Endothelial cell of umbilical vein (primary cell): Measurements from ENCODE around the gene EPS8L2. TPM values are rescaled to one million over a fixed set of nuclear protein-coding genes. Genes with fewer than 3 reads are reported as not detected.

Experiments used
- BruUV-seq: library from RNA; stranded (reverse); fragments of 400-500 nt; replicated peaks from 2 replicates; lab custom pipeline; 2021; lab: Mats Ljungman, UMichigan
- CTCF ChIA-PET: fragments of 300-600, 350-600 bp; sonication (Branson Sonifier 250); formaldehyde crosslinking; loops from one replicate; lab custom pipeline; 2021; ENCODE audit warnings: antibody characterized with exemption, inconsistent platforms; lab: Charles Lee
- POLR2A ChIA-PET: fragments of 300-600, 350-600 bp; sonication (Branson Sonifier 250); formaldehyde crosslinking; loops from one replicate; lab custom pipeline; 2021; ENCODE audit warnings: antibody characterized with exemption, inconsistent platforms; lab: Charles Lee
- DNase-seq: peaks from one replicate; pipeline ENCODE4 v3.0.0-alpha.2; 2011; ENCODE audit warnings: low read depth, low spot score
- FAIRE-seq: peaks from 2 replicates; lab custom pipeline; 2011; peaks lifted over from hg19 to GRCh38; lab: Jason Lieb, UNC
- H2AFZ ChIP-seq: 2 replicates; pipeline ENCODE4 v1.6.0; 2012; ENCODE audit warnings: low read depth, low read length, control low read depth, inconsistent platforms
- H3K27ac ChIP-seq: 2 replicates; pipeline ENCODE4 v1.5.1; 2011; ENCODE audit warnings: low read depth, mild to moderate bottlenecking, control low read depth, low read length, moderate library complexity; ENCODE audit not compliant: insufficient read depth
- H3K27me3 ChIP-seq, 2 experiments: 2 replicates each; pipeline versions ENCODE4 v1.6.0 to v1.6.1; 2011; ENCODE audit warnings: low read length in 2 of 2, mixed read lengths in 1 of 2; ENCODE audit not compliant: control insufficient read depth in 2 of 2, insufficient read depth in 2 of 2
- H3K36me3 ChIP-seq, 2 experiments: 2 replicates in 1 of 2; 3 replicates in 1 of 2; pipeline ENCODE4 v1.5.1; 2011; ENCODE audit warnings: low read length in 2 of 2, mild to moderate bottlenecking in 1 of 2, moderate library complexity in 1 of 2; ENCODE audit not compliant: control insufficient read depth in 2 of 2, insufficient read depth in 2 of 2; ENCODE audit errors: extremely low read depth in 1 of 2
- H3K4me1 ChIP-seq: 3 replicates; pipeline ENCODE4 v1.5.1; 2011; ENCODE audit warnings: mild to moderate bottlenecking, low read length; ENCODE audit not compliant: control insufficient read depth, insufficient read depth; ENCODE audit errors: extremely low read depth
- H3K4me2 ChIP-seq: 2 replicates; pipeline ENCODE4 v1.6.1; 2011; ENCODE audit warnings: low read length, control low read depth, mixed read lengths; ENCODE audit not compliant: insufficient read depth
- H3K4me3 ChIP-seq, 3 experiments: fragments of 200-600 bp in 1 of 3; sonication (generic), shearing (Covaris generic) in 1 of 3; replicated peaks in 1 of 3; 2 replicates each; pipeline ENCODE4 v1.5.1; 2011 to 2016; ENCODE audit warnings: control low read depth in 3 of 3, low read length in 3 of 3, mild to moderate bottlenecking in 2 of 3, inconsistent platforms in 1 of 3, low read depth in 1 of 3, moderate library complexity in 1 of 3; ENCODE audit not compliant: insufficient read depth in 1 of 3
- H3K79me2 ChIP-seq: 2 replicates; pipeline ENCODE4 v1.6.0; 2012; ENCODE audit warnings: low read length, inconsistent platforms; ENCODE audit not compliant: control insufficient read depth, insufficient read depth
- H3K9ac ChIP-seq: replicated peaks from 2 replicates; pipeline ENCODE3; 2011; ENCODE audit warnings: low read length, control low read depth; ENCODE audit not compliant: insufficient read depth; ENCODE audit errors: extremely low read depth
- H3K9me1 ChIP-seq: replicated peaks from 3 replicates; pipeline ENCODE4 v1.6.0; 2011; ENCODE audit warnings: mild to moderate bottlenecking, low read length; ENCODE audit not compliant: control insufficient read depth, insufficient read depth; ENCODE audit errors: extremely low read depth
- H3K9me3 ChIP-seq: replicated peaks from 2 replicates; pipeline ENCODE4 v1.5.1; 2012; ENCODE audit warnings: low read length, inconsistent platforms; ENCODE audit not compliant: control insufficient read depth, insufficient read depth
- H4K20me1 ChIP-seq: replicated peaks from 2 replicates; pipeline ENCODE3; 2011; ENCODE audit warnings: mild to moderate bottlenecking, low read length; ENCODE audit not compliant: control insufficient read depth, insufficient read depth; ENCODE audit errors: extremely low read depth
- EZH2 ChIP-seq: IDR thresholded peaks from 2 replicates; pipeline ENCODE4 v1.6.1; 2012; ENCODE audit warnings: borderline replicate concordance, low read depth, mild to moderate bottlenecking, moderate library complexity, low read length, inconsistent platforms; ENCODE audit not compliant: severe bottlenecking
- FOS ChIP-seq: IDR thresholded peaks from 2 replicates; pipeline ENCODE4 v1.6.1; 2011; ENCODE audit warnings: mild to moderate bottlenecking, low read length, moderate library complexity, borderline replicate concordance; ENCODE audit not compliant: insufficient read depth
- GATA2 ChIP-seq: IDR thresholded peaks from 2 replicates; pipeline ENCODE4 v1.7.0; 2011; ENCODE audit warnings: low read depth, mild to moderate bottlenecking, moderate library complexity, mixed read lengths, low read length; ENCODE audit not compliant: insufficient read length, insufficient read depth
- JUN ChIP-seq: IDR thresholded peaks from 2 replicates; pipeline ENCODE4 v1.6.1; 2011; ENCODE audit warnings: borderline replicate concordance, low read depth; ENCODE audit not compliant: insufficient read length, insufficient read depth
- MYC ChIP-seq: IDR thresholded peaks from one replicate; pipeline ENCODE4 v1.6.1; 2011; ENCODE audit warnings: mild to moderate bottlenecking, low read depth, low read length
- POLR2A ChIP-seq: IDR thresholded peaks from 2 replicates; pipeline ENCODE4 v1.6.1; 2012; ENCODE audit warnings: low read depth, mild to moderate bottlenecking, control low read depth, low read length
- POLR2AphosphoS5 ChIP-seq: IDR thresholded peaks from 2 replicates; pipeline ENCODE4 v1.6.1; 2012; ENCODE audit warnings: low read depth, mild to moderate bottlenecking, control low read depth, low read length, moderate library complexity; ENCODE audit not compliant: insufficient read depth
- dilution Hi-C: fragments of 300-500 bp; cut with MboI; formaldehyde crosslinking; loops from one replicate; pipeline ENCODE4 v1.15.0; 2019; ENCODE audit warnings: low sequenced_read_pairs; ENCODE audit not compliant: extremely low pct_ligation_motif_present
- intact Hi-C: fragments of 100-400 bp; cut with micrococcal nuclease; formaldehyde crosslinking; loops from one replicate; pipeline ENCODE4 v1.10.0; 2022
- polyA plus RNA-seq, 4 experiments: library from polyadenylated mRNA; depleted of rRNA in 3 of 4; stranded (reverse) in 3 of 4; unstranded in 1 of 4; fragments of >200 nt; gene quantifications; 2 replicates each; pipeline versions ENCODE4 v1.2.1 to v1.2.3, GENCODE V29; 2011 to 2012; ENCODE audit warnings: missing spikeins in 1 of 4
- total RNA-seq: library from RNA; stranded (reverse); gene quantifications from 2 replicates; pipeline ENCODE4 v1.2.3, GENCODE V29; 2021
- TF ChIP-seq, protein P1 (sequence below): IDR thresholded peaks from 2 replicates; pipeline ENCODE4 v1.6.1; 2011; ENCODE audit not compliant: insufficient read depth, insufficient read length
- TF ChIP-seq, protein P2 (sequence below), 2 donors: IDR thresholded peaks; 1 replicate in 1 of 2; 2 replicates in 1 of 2; pipeline ENCODE4 v1.5.1; 2011; ENCODE audit warnings: low read length in 2 of 2, mild to moderate bottlenecking in 2 of 2, moderate library complexity in 2 of 2, control low read depth in 1 of 2, inconsistent platforms in 1 of 2, low read depth in 1 of 2; ENCODE audit not compliant: insufficient read depth in 1 of 2; ENCODE audit errors: extremely low read depth in 1 of 2

Gene EPS8L2
- total and polyA plus RNA-seq, 2 donors (not counting 3 experiments of a cell fraction or from before 2014, with no cell fraction given) = 5.2 to 12.5 TPM

DNA sequence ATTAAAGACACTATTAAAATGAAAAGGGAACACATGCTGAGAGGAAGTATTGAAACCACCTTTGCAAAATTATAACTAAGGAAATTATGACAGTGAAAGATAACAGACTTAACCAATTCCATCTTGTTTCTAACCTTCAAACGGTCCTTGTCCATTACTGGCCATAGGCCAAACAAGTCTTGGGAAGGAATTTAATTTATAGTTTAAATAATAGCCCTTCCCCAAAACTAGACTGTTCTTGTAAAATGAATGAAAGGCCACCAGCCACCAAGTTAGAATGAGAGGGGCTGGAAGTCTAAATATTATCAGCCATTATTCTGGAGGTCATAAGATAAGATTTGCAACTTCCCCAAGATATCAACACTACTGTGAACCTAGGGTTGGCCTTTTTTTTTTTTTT, 39.4 kb downstream of the EPS8L2 start:
- Histone ChIP-seq H3K36me3 (no peaks in the 10 kb centered on the region), H3K9me3 (no peaks in the 10 kb centered on the region), H3K4me2 (no peak overlapping the region), H3K9me1 (no peaks in the 10 kb centered on the region), H3K27ac (no peak overlapping the region), H2AFZ (no peak overlapping the region), H3K79me2 (peaks cover 32% of the 10 kb centered on the region), H3K27me3 (no peaks in the 10 kb centered on the region), H3K4me3 (no peak overlapping the region), H3K4me1 (peaks cover 17% of the 10 kb centered on the region), H3K9ac (no peak overlapping the region), H4K20me1 (no peaks in the 10 kb centered on the region)
- DNase-seq (no peak), FAIRE-seq (no peak)
- intact Hi-C loops (no loop called here), dilution Hi-C loops (no loop called here)
- no TSS peak for BruUV-seq
- no peak for TF ChIP-seq GATA2
- TF ChIP-seq JUN = no peak
- TF ChIP-seq POLR2AphosphoS5 = no peak
- TF ChIP-seq, protein P1, sequence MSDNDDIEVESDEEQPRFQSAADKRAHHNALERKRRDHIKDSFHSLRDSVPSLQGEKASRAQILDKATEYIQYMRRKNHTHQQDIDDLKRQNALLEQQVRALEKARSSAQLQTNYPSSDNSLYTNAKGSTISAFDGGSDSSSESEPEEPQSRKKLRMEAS = no peak
- no peak for TF ChIP-seq EZH2
- no peak for TF ChIP-seq FOS
- no peak for TF ChIP-seq MYC
- TF ChIP-seq, protein P2, sequence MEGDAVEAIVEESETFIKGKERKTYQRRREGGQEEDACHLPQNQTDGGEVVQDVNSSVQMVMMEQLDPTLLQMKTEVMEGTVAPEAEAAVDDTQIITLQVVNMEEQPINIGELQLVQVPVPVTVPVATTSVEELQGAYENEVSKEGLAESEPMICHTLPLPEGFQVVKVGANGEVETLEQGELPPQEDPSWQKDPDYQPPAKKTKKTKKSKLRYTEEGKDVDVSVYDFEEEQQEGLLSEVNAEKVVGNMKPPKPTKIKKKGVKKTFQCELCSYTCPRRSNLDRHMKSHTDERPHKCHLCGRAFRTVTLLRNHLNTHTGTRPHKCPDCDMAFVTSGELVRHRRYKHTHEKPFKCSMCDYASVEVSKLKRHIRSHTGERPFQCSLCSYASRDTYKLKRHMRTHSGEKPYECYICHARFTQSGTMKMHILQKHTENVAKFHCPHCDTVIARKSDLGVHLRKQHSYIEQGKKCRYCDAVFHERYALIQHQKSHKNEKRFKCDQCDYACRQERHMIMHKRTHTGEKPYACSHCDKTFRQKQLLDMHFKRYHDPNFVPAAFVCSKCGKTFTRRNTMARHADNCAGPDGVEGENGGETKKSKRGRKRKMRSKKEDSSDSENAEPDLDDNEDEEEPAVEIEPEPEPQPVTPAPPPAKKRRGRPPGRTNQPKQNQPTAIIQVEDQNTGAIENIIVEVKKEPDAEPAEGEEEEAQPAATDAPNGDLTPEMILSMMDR (IDR thresholded peaks at IDR 0.05; ENCODE audit: extremely low read depth in 1 of 2, insufficient read depth in 1 of 2, low read depth in 1 of 2, low read length in 2 of 2) = no peak
- no peak for TF ChIP-seq POLR2A
- CTCF ChIA-PET = interaction anchor here (5.6 kb wide), 1 partner anchor 18 kb away, joined by 26 read pairs; no protein-coding TSS in a partner anchor
- POLR2A ChIA-PET = no interaction called here
